SU-DHL-6 (cell line): ENCODE measurements around the gene SNAPIN.

Source experiments
- CTCF ChIP-seq: fragments of 200-600 bp; sonication (generic); IDR thresholded peaks from one replicate; pipeline ENCODE4 v1.5.1; 2017; ENCODE audit warnings: antibody characterized with exemption, mild to moderate bottlenecking, low read length, moderate library complexity; ENCODE audit not compliant: insufficient read depth, poor library complexity, severe bottlenecking
- EZH2phosphoT487 ChIP-seq: fragments of 200-600 bp; sonication (generic), shearing (Covaris generic); conservative IDR thresholded peaks from 2 replicates; pipeline ENCODE4 v1.6.1; 2018; ENCODE audit warnings: mild to moderate bottlenecking, antibody characterized with exemption, low read length, moderate library complexity, mixed read lengths

GRCh38 chr1:153711026-153711425 lies 52.5 kb downstream of the SNAPIN start:
- TF ChIP-seq CTCF (no peak), EZH2phosphoT487 (no peak)
